Body of pancreas (tissue), 4 donors: ENCODE data around the gene DIAPH3.

Experiments
- CTCF ChIP-seq, 7 experiments: fragments of 450-650 bp in 4 of 7; fragments of 200-600 bp in 3 of 7; sonication (generic) in 3 of 7; IDR thresholded peaks; one replicate each; pipeline ENCODE4 v1.5.1; 2016 to 2019; ENCODE audit warnings: antibody characterized with exemption in 7 of 7
- POLR2A ChIP-seq, 3 donors: fragments of 450-650 bp; IDR thresholded peaks; one replicate each; pipeline ENCODE4 v1.6.1; 2016; ENCODE audit warnings: antibody characterized with exemption in 3 of 3, mild to moderate bottlenecking in 2 of 3

DNA sequence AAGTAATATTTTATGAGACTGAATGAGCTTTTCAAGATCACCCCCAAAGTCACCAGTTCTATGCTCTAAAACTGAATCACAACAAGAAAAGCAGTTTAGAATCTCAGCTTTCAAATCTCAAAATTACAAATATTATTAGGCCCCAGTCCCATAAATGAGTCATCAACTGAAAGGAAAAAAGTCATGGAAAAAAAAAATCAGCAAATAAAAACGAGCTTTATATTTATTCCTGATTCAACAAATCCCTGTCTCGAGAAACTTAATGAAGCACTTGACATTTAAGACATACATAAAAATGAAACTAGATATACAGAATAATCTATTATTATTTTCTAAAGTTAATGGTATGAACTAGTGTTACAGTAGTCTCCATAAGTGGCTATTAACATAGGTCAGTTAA is 203.0 kb downstream of the DIAPH3 start:
- no peak for TF ChIP-seq POLR2A (IDR thresholded peaks at IDR 0.05)
- no peak for TF ChIP-seq CTCF (IDR thresholded peaks at IDR 0.05)
